Measurements from ENCODE around the gene FAM124B.

The FAM124B gene

GRCh38 chr2:224440988-224441387, 39.1 kb upstream of the FAM124B start:
- no peak for TF ChIP-seq CTCF (IDR thresholded peaks at IDR 0.05; ENCODE audit: low read depth, low read length, missing control alignments)
- H3K4me3 ChIP-seq (ENCODE audit: low read depth, low read length) = no peak overlapping the region
- in situ Hi-C loops (cut with HindIII; ENCODE audit: low sequenced_read_pairs) = no loop called here
- no peak for DNase-seq (ENCODE audit: low read depth)

- DNase-seq (ENCODE audit: low read depth) = no peak
- in situ Hi-C loops (cut with HindIII; ENCODE audit: low sequenced_read_pairs) = no loop called here
- no peak for TF ChIP-seq CTCF (IDR thresholded peaks at IDR 0.05; ENCODE audit: low read depth, low read length, missing control alignments)
- no peak overlapping the region for H3K4me3 ChIP-seq (ENCODE audit: low read depth, low read length)
These were observed 36.8 kb upstream of the FAM124B start for GRCh38 chr2:224438726-224439125.

DNA sequence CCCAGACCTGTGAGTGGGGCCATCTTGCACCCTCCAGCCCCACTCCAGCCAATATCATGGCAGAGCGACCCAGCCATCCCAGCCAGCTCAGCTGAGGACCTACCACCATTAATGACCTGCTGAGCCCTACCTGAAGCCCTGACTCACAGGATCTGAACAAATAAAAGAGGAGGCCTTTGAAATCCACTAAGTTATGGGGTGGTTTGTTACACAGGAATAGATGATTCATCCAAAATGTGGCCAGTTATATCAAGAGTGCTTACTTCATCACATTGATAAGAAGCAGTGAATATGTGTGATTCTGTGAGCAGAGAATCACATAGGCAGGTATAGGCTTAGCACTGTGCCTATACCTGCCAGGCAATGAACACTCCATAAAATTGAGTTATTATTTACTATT, 34.7 kb upstream of the FAM124B start:
- no peak for DNase-seq (ENCODE audit: low read depth)
- TF ChIP-seq CTCF (IDR thresholded peaks at IDR 0.05; ENCODE audit: low read depth, low read length, missing control alignments) = no peak
- no peak overlapping the region for H3K4me3 ChIP-seq (ENCODE audit: low read depth, low read length)
- in situ Hi-C loops (cut with HindIII; ENCODE audit: low sequenced_read_pairs) = no loop called here

DNA sequence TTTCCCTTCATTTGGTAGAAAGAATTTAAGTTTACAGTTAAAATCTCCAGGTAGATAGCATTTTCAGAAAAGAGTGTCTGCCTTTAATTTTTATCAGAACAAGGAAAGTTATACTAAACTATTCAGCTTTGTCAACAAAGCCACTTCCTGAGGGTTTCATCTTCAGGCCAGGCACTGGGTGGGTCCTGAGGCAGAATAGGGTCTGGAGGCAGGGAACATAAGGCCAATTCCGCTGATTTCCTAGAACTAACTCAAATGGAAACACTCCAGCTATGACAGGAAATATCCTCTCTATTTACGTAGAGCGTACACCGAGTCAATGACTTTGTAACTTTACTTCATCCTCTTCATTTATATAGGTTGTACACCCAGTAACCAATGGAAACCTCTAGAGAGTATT, 32.7 kb upstream of the FAM124B start:
- H3K4me3 ChIP-seq (ENCODE audit: low read depth, low read length) = no peak overlapping the region
- DNase-seq (ENCODE audit: low read depth) = no peak

DNA sequence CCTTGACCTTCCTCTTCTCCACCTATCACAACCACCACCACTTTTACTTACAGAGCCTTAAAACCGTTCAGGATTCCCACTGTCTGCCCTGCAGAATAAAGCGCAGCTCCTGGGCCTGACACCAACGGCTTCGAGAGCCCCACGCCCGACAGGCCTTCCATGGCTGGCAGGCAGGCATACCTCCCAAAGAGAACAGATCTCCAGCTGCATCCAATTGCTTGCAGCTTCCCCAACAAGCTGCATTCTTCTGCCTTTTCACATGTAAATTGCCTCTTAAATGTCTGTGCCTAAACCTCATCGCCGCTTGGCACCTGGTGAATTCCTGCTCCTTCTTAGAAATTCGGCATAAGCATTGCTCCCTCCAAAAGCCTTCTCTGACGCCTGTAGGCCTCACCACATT, 31.5 kb upstream of the FAM124B start:
- TF ChIP-seq CTCF (IDR thresholded peaks at IDR 0.05; ENCODE audit: low read depth, low read length, missing control alignments) = no peak
- in situ Hi-C loops (cut with HindIII; ENCODE audit: low sequenced_read_pairs) = no loop called here
- H3K4me3 ChIP-seq (ENCODE audit: low read depth, low read length) = no peak overlapping the region
- no peak for DNase-seq (ENCODE audit: low read depth)

More for the DNA sequence above, 32.7 kb upstream of the FAM124B start:
- in situ Hi-C loops (cut with HindIII; ENCODE audit: low sequenced_read_pairs) = no loop called here
- TF ChIP-seq CTCF (IDR thresholded peaks at IDR 0.05; ENCODE audit: low read depth, low read length, missing control alignments) = no peak

DNA sequence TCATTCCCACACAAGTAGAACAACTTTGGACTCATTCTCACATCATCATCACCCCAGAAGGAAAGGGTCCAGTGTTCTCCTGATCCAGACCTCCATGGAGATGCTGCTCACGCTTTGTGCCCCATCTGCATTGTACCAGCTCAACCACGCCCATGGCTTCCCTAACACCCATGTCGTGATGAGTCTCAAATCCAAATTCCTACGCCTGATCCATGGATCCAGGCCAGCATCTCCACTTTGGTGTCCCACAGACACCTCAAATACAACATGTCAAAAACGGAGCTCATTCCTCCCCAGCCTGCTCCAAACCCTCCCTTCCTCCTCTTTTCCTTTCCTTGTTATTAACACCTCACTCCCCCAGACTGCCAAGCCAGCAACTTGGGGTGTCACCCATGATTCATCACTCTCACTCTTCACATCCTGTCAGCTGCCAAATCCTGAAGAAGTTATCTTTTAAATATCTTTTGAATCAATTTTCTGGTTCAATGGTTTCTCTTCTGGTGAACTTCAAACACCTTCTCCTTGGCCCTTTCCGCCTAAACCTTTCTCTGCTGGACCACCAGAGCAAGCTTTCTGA, 30.2 kb upstream of the FAM124B start:
- in situ Hi-C loops (cut with HindIII; ENCODE audit: low sequenced_read_pairs) = no loop called here
- no peak for DNase-seq (ENCODE audit: low read depth)
- TF ChIP-seq CTCF (IDR thresholded peaks at IDR 0.05; ENCODE audit: low read depth, low read length, missing control alignments) = no peak
- H3K4me3 ChIP-seq (ENCODE audit: low read depth, low read length) = no peak overlapping the region

DNA sequence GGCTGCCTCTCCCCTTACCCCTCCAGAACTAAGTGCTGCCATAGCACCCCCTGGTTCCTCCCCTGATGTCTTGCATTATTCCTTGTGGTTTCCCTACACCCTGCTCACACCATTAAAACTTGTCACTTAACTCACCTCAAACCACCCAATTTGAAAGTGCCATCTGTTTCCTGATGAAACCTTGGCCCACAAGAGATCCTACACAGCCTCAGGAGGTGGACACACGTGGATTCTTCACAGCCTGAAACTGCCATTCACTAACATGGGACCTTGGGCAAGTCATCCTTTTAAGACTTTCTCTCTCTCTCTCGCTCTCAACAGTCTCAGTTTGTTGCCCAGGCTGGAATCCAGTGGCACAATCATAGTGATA, 27.5 kb upstream of the FAM124B start:
- no peak overlapping the region for H3K4me3 ChIP-seq (ENCODE audit: low read depth, low read length)
- no peak for DNase-seq (ENCODE audit: low read depth)
- TF ChIP-seq CTCF (IDR thresholded peaks at IDR 0.05; ENCODE audit: low read depth, low read length, missing control alignments) = no peak
- in situ Hi-C loops (cut with HindIII; ENCODE audit: low sequenced_read_pairs) = no loop called here

All from astrocyte of the cerebellum (primary cell).